PFSK-1 (cell line): ENCODE results near the gene PNCK.

ENCODE experiments used
- FOXP2 ChIP-seq: optimal IDR thresholded peaks from 2 replicates; pipeline ENCODE3; 2011; ENCODE audit warnings: borderline replicate concordance, control low read depth, inconsistent platforms; ENCODE audit not compliant: insufficient read depth; ENCODE audit errors: extremely low read length, extremely low read depth
- POLR2AphosphoS5 ChIP-seq: IDR thresholded peaks from 2 replicates; pipeline ENCODE4 v1.6.1; 2012; ENCODE audit warnings: low read depth, mild to moderate bottlenecking, control low read depth, low read length, moderate library complexity
- SIN3A ChIP-seq: IDR thresholded peaks from 2 replicates; pipeline ENCODE4 v1.6.1; 2012; ENCODE audit warnings: mild to moderate bottlenecking, low read length, moderate library complexity, borderline replicate concordance; ENCODE audit not compliant: insufficient read depth
- TAF1 ChIP-seq: IDR thresholded peaks from 2 replicates; pipeline ENCODE4 v1.6.1; 2012; ENCODE audit warnings: low read length, control low read depth, borderline replicate concordance; ENCODE audit not compliant: insufficient read depth
- TF ChIP-seq, protein P1 (sequence below), 2 experiments: IDR thresholded peaks; 2 replicates each; pipeline versions ENCODE4 v1.6.1 to v1.8.0; 2011 to 2012; ENCODE audit warnings: low read depth in 2 of 2, low read length in 2 of 2, control low read depth in 1 of 2, inconsistent platforms in 1 of 2, mild to moderate bottlenecking in 1 of 2, moderate library complexity in 1 of 2; ENCODE audit not compliant: insufficient read depth in 1 of 2

The PNCK gene

GRCh38 chrX:153640736-153641575 is 32.7 kb downstream of the PNCK start:
- TF ChIP-seq POLR2AphosphoS5 (no peak), FOXP2 (no peak), SIN3A (no peak), TAF1 (no peak)
- TF ChIP-seq, protein P1, sequence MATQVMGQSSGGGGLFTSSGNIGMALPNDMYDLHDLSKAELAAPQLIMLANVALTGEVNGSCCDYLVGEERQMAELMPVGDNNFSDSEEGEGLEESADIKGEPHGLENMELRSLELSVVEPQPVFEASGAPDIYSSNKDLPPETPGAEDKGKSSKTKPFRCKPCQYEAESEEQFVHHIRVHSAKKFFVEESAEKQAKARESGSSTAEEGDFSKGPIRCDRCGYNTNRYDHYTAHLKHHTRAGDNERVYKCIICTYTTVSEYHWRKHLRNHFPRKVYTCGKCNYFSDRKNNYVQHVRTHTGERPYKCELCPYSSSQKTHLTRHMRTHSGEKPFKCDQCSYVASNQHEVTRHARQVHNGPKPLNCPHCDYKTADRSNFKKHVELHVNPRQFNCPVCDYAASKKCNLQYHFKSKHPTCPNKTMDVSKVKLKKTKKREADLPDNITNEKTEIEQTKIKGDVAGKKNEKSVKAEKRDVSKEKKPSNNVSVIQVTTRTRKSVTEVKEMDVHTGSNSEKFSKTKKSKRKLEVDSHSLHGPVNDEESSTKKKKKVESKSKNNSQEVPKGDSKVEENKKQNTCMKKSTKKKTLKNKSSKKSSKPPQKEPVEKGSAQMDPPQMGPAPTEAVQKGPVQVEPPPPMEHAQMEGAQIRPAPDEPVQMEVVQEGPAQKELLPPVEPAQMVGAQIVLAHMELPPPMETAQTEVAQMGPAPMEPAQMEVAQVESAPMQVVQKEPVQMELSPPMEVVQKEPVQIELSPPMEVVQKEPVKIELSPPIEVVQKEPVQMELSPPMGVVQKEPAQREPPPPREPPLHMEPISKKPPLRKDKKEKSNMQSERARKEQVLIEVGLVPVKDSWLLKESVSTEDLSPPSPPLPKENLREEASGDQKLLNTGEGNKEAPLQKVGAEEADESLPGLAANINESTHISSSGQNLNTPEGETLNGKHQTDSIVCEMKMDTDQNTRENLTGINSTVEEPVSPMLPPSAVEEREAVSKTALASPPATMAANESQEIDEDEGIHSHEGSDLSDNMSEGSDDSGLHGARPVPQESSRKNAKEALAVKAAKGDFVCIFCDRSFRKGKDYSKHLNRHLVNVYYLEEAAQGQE (IDR thresholded peaks at IDR 0.05; ENCODE audit: insufficient read depth in 1 of 2, low read depth in 2 of 2, low read length in 2 of 2), result no peak

- TF ChIP-seq, protein P1 (IDR thresholded peaks at IDR 0.05; ENCODE audit: insufficient read depth in 1 of 2, low read depth in 2 of 2, low read length in 2 of 2), result no peak
- TF ChIP-seq SIN3A (no peak), FOXP2 (no peak), TAF1 (no peak), POLR2AphosphoS5 (no peak)
Measured at GRCh38 chrX:153640045-153640686, 33.4 kb downstream of the PNCK start.

- TF ChIP-seq FOXP2 (no peak), TAF1 (no peak), POLR2AphosphoS5 (no peak), SIN3A (no peak)
- TF ChIP-seq, protein P1 (IDR thresholded peaks at IDR 0.05; ENCODE audit: insufficient read depth in 1 of 2, low read depth in 2 of 2, low read length in 2 of 2), result no peak
Measured at GRCh38 chrX:153639177-153640044, 34.2 kb downstream of the PNCK start.

DNA sequence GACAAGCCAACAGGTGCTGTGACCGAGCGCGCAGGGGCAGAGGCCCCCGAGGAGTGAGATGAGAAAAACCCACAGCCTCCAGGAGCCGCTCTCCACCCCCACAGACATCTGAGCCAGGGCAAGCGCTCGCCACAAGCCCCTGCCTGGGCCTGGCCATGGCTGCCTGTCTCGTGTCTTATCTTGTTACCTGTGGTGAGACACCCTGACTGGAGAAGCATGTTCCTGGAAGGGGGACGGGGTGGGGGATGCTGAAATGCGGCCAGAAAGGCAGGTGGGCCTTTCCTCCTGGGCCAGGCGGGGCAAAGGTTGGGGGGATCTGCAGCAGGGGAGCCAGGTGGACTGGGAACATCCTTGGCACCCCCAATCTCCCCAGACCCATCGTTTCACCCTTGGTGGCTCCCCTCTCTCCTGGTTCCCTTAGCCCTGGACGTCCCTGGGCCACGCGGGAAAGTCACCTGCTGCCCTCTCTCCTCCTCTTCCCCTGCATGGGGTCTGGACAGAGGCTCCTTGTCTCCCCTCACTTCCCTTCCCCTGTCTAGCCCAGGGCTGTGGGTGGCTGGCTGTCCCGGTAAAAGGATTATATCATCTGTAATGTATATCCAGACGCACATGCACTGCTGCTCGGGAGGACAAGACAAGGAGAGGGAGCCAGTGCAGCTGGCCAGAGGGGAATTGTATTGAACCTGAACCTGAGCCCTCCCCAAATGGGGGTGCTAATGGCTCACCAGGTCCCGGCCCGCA is 35.0 kb downstream of the PNCK start:
- TF ChIP-seq SIN3A (no peak), TAF1 (no peak), FOXP2 (no peak), POLR2AphosphoS5 (no peak)
- TF ChIP-seq, protein P1 (IDR thresholded peaks at IDR 0.05; ENCODE audit: insufficient read depth in 1 of 2, low read depth in 2 of 2, low read length in 2 of 2), result no peak
